ENCODE measurements around the gene SP7. TPM values are rescaled to one million over a fixed set of nuclear protein-coding genes. Genes with fewer than 3 reads are reported as not detected.

The SP7 gene
- total RNA-seq, 2 donors from 2014 or later, result not detected

GRCh38 chr12:53290661-53291060 lies 45.5 kb downstream of the SP7 start:
- H3K27me3 Mint-ChIP-seq (ENCODE audit: insufficient read depth), result no peaks in the 10 kb centered on the region
- DNase-seq, result no peak
- H3K4me3 Mint-ChIP-seq, result no peak overlapping the region
- Histone ChIP-seq H3K9me3 (ENCODE audit: control insufficient read depth, low read length) (no peaks in the 10 kb centered on the region), H3K9ac (ENCODE audit: extremely low read depth, low read length, poor library complexity, severe bottlenecking) (no peak overlapping the region), H3K27me3 (ENCODE audit: control insufficient read depth, insufficient read depth, low read length, poor library complexity, severe bottlenecking) (no peaks in the 10 kb centered on the region), H3K36me3 (ENCODE audit: control insufficient read depth, insufficient read depth, low read length) (peaks cover 45% of the 10 kb centered on the region), H3K4me3 (ENCODE audit: low read length) (no peak overlapping the region), H3K27ac (ENCODE audit: low read depth, low read length) (no peak overlapping the region), H3K4me1 (ENCODE audit: control insufficient read depth, insufficient read depth, low read length) (no peaks in the 10 kb centered on the region)
- no peak overlapping the region for H3K27ac Mint-ChIP-seq
- no peaks in the 10 kb centered on the region for H3K9me3 Mint-ChIP-seq
- H3K36me3 Mint-ChIP-seq (ENCODE audit: low read depth), result peaks cover 51% of the 10 kb centered on the region
- peaks cover 1% of the 10 kb centered on the region for H3K4me1 Mint-ChIP-seq
- WGBS, 2 experiments (ENCODE audit: insufficient coverage in 1 of 2, insufficient read length in 1 of 2), result 94 to 95% methylated on average over 3 to 8 of the region's 9 CpGs
- TF ChIP-seq, protein P1, sequence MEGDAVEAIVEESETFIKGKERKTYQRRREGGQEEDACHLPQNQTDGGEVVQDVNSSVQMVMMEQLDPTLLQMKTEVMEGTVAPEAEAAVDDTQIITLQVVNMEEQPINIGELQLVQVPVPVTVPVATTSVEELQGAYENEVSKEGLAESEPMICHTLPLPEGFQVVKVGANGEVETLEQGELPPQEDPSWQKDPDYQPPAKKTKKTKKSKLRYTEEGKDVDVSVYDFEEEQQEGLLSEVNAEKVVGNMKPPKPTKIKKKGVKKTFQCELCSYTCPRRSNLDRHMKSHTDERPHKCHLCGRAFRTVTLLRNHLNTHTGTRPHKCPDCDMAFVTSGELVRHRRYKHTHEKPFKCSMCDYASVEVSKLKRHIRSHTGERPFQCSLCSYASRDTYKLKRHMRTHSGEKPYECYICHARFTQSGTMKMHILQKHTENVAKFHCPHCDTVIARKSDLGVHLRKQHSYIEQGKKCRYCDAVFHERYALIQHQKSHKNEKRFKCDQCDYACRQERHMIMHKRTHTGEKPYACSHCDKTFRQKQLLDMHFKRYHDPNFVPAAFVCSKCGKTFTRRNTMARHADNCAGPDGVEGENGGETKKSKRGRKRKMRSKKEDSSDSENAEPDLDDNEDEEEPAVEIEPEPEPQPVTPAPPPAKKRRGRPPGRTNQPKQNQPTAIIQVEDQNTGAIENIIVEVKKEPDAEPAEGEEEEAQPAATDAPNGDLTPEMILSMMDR (conservative IDR thresholded peaks at IDR 0.05), result no peak

DNA sequence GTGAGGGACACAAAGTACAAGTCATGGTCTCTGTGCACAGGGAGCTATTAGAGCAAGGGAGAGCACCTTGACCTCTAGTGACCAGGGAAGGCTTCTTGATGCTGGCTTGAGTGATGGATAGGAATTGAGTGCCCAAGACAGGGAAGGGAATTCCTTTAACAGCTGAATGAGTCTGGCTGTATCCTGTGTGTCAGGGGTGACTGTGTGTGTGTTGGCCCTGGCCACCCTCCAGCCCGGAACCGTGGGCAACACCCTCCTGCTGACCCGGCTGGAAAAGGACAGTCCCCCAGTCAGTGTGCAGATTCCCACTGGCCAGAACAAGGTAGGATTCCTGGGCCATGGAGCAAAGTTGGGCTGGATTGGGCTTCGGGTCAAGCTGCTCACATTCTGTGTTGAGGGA lies 46.3 kb downstream of the SP7 start:
- 96 to 100% methylated on average over 1 to 4 of the region's 4 CpGs for whole genome bisulfite sequencing, 2 experiments (ENCODE audit: insufficient coverage in 1 of 2, insufficient read length in 1 of 2)
- H3K36me3 Mint-ChIP-seq (ENCODE audit: low read depth), result peaks cover 55% of the 10 kb centered on the region
- Histone ChIP-seq H3K27me3 (ENCODE audit: control insufficient read depth, insufficient read depth, low read length, poor library complexity, severe bottlenecking) (no peaks in the 10 kb centered on the region), H3K27ac (ENCODE audit: low read depth, low read length) (no peak overlapping the region), H3K9ac (ENCODE audit: extremely low read depth, low read length, poor library complexity, severe bottlenecking) (no peak overlapping the region), H3K4me3 (ENCODE audit: low read length) (no peak overlapping the region), H3K4me1 (ENCODE audit: control insufficient read depth, insufficient read depth, low read length) (no peaks in the 10 kb centered on the region), H3K36me3 (ENCODE audit: control insufficient read depth, insufficient read depth, low read length) (peaks cover 49% of the 10 kb centered on the region), H3K9me3 (ENCODE audit: control insufficient read depth, low read length) (no peaks in the 10 kb centered on the region)
- no peak overlapping the region for H3K27ac Mint-ChIP-seq
- no peak overlapping the region for H3K4me3 Mint-ChIP-seq
- no peaks in the 10 kb centered on the region for H3K27me3 Mint-ChIP-seq (ENCODE audit: insufficient read depth)
- H3K9me3 Mint-ChIP-seq, result no peaks in the 10 kb centered on the region
- TF ChIP-seq, protein P1 (conservative IDR thresholded peaks at IDR 0.05), result no peak
- peaks cover under 1% of the 10 kb centered on the region for H3K4me1 Mint-ChIP-seq
- no peak for DNase-seq

GRCh38 chr12:53288322-53288721 lies 47.8 kb downstream of the SP7 start:
- TF ChIP-seq, protein P1 (conservative IDR thresholded peaks at IDR 0.05), result no peak
- DNase-seq, result no peak
- Mint-ChIP-seq H3K4me3 (no peak overlapping the region), H3K36me3 (ENCODE audit: low read depth) (peaks cover 55% of the 10 kb centered on the region), H3K27ac (no peak overlapping the region), H3K9me3 (no peaks in the 10 kb centered on the region), H3K4me1 (no peaks in the 10 kb centered on the region), H3K27me3 (ENCODE audit: insufficient read depth) (no peaks in the 10 kb centered on the region)
- Histone ChIP-seq H3K9me3 (ENCODE audit: control insufficient read depth, low read length) (no peaks in the 10 kb centered on the region), H3K4me1 (ENCODE audit: control insufficient read depth, insufficient read depth, low read length) (no peaks in the 10 kb centered on the region), H3K4me3 (ENCODE audit: low read length) (no peak overlapping the region), H3K9ac (ENCODE audit: extremely low read depth, low read length, poor library complexity, severe bottlenecking) (no peak overlapping the region), H3K27me3 (ENCODE audit: control insufficient read depth, insufficient read depth, low read length, poor library complexity, severe bottlenecking) (no peaks in the 10 kb centered on the region), H3K27ac (ENCODE audit: low read depth, low read length) (no peak overlapping the region), H3K36me3 (ENCODE audit: control insufficient read depth, insufficient read depth, low read length) (peaks cover 64% of the 10 kb centered on the region)
- WGBS, 2 experiments (ENCODE audit: insufficient coverage in 1 of 2, insufficient read length in 1 of 2), result 85 to 98% methylated on average over 6 of the region's 6 CpGs
